ENCODE results near the gene CCDC33.

DNA sequence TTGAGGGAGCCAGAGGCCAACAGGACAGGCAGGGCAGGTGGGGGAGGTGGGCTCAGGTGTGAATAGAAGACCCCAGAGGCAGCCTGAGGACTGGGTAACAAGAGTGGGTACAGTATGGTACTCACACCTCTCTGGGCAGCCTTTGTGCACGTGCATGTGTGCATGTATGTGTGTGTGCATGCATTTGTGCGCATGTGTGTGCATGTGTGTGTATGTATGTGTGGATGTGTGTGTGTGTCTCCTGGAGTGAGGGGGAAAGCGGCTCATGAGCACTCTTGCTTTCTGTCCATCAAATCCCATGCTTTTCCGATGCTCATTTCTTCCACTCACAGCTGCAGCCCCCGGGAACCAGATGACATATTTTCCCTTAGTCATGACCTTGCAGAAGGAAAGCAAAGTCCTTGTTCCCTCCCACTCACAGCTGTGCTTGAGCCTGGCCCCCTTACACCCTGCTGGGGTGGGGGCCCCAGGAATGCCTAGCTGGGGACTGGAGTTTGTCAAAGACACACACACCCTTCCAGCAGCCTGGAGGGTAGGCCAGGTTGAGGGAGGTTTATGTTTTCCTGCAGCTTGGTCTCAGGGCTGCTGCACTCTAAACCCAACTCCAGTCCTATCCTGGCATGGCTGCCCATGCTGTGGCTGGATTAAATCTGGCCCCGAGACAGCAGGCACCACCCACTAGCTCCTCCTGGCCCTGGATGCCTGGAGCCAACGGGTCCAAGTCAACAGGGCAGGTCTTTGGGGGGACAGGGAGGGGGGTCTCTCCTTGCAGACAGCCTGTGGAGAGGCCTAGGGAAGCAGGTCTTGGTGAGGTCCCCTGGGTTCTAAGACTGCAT is 22.5 kb downstream of the CCDC33 start:
- TF ChIP-seq, protein P1, sequence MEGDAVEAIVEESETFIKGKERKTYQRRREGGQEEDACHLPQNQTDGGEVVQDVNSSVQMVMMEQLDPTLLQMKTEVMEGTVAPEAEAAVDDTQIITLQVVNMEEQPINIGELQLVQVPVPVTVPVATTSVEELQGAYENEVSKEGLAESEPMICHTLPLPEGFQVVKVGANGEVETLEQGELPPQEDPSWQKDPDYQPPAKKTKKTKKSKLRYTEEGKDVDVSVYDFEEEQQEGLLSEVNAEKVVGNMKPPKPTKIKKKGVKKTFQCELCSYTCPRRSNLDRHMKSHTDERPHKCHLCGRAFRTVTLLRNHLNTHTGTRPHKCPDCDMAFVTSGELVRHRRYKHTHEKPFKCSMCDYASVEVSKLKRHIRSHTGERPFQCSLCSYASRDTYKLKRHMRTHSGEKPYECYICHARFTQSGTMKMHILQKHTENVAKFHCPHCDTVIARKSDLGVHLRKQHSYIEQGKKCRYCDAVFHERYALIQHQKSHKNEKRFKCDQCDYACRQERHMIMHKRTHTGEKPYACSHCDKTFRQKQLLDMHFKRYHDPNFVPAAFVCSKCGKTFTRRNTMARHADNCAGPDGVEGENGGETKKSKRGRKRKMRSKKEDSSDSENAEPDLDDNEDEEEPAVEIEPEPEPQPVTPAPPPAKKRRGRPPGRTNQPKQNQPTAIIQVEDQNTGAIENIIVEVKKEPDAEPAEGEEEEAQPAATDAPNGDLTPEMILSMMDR (IDR thresholded peaks at IDR 0.05): no peak
- TF ChIP-seq EZH2 (IDR thresholded peaks at IDR 0.05; ENCODE audit: borderline replicate concordance, insufficient read depth, low read depth, low read length, poor library complexity, severe bottlenecking): no peak
